PC-9 (cell line): ENCODE results near the gene RPEL1.

Experiments
- CTCF ChIP-seq: fragments of 200-600 bp; sonication (generic); conservative IDR thresholded peaks from 2 replicates; pipeline ENCODE4 v1.6.1; 2017; ENCODE audit warnings: mixed run types, antibody characterized with exemption, mild to moderate bottlenecking, moderate library complexity
- EZH2 ChIP-seq: fragments of 200-600 bp; sonication (generic); IDR thresholded peaks from 2 replicates; pipeline ENCODE4 v1.8.0; 2017; ENCODE audit warnings: antibody characterized with exemption, low read depth

DNA sequence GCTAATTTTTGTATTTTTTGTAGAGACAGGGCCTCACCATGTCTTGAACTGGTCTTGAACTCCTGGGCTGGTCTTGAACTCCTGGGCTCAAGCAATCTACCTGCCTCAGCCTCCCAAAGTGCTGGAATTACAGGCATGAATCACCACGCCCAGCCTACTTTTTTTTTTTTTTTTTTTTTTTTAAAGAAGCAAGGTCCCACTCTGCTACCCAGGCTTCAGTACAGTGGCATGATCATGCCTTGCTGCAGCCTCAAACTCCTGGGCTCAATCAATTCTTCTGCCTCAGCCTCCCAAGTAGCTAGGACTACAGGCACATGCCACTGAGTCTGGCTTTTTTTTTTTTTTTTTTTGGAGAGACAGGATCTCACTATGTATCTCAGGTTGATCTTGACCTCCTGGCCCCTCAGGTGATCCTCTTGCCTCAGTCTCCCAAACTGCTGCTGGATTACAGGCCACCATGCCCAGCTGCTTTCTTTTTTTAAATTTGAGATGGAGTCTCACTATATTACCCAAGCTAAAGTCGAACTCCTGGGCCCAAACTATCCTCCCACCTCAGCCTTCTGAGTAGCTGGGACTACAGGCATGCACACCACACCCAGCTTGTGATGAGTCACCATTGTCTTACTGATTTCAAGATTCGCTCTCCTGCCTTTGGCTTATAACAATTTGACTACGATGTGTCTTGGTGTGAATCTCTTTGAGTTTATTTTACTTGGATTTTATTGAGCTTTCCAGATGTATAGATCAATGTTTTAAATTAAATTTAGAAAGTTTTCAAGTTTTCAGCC lies 9.0 kb downstream of the RPEL1 start:
- TF ChIP-seq CTCF (no peak), EZH2 (no peak)
